SK-N-SH treated with all-trans-retinoic acid at 6 μM for 48 hours (cell line): ENCODE data around the gene GRK1.
"Not testable (repeated sequence)": the region's sequence is repeated elsewhere in the genome, so short reads cannot be mapped to it uniquely, and the experiment has no call there.

Experiments used
- ATAC-seq: fragments of 200-7000 bp; cut with Tn5 transposase; 3 replicates; pipeline ENCODE4 v1.9.1; 2020; ENCODE audit warnings: mild to moderate bottlenecking, moderate library complexity
- CSDC2 ChIP-seq: fragments of 250-450 bp; sonication (Bioruptor Pico); IDR thresholded peaks from 2 replicates; pipeline ENCODE4 v1.5.0; 2020; ENCODE audit warnings: mild to moderate bottlenecking, moderate library complexity
- ISL1 ChIP-seq: fragments of 250-450 bp; sonication (Bioruptor Pico); IDR thresholded peaks from 2 replicates; pipeline ENCODE4 v2.1.2; 2022; ENCODE audit warnings: mild to moderate bottlenecking, moderate library complexity
- OSR1 ChIP-seq: fragments of 250-450 bp; sonication (Bioruptor Pico); IDR thresholded peaks from 2 replicates; pipeline ENCODE4 v1.8.0; 2022; ENCODE audit warnings: moderate library complexity, mild to moderate bottlenecking, inconsistent platforms
- RARB ChIP-seq: fragments of 250-450 bp; sonication (Bioruptor Pico); IDR thresholded peaks from 2 replicates; pipeline ENCODE4 v1.8.0; 2021; ENCODE audit warnings: mild to moderate bottlenecking, moderate library complexity
- SNAI2 ChIP-seq: fragments of 250-450 bp; sonication (Bioruptor Pico); IDR thresholded peaks from 2 replicates; pipeline ENCODE4 v1.5.0; 2020; ENCODE audit warnings: mild to moderate bottlenecking, moderate library complexity
- TOX ChIP-seq: fragments of 250-450 bp; sonication (Bioruptor Pico); IDR thresholded peaks from 2 replicates; pipeline ENCODE4 v1.8.0; 2021; ENCODE audit warnings: mild to moderate bottlenecking, moderate library complexity, borderline replicate concordance
- ZC3H10 ChIP-seq: fragments of 250-450 bp; sonication (Bioruptor Pico); IDR thresholded peaks from 2 replicates; pipeline ENCODE4 v1.5.1; 2021; ENCODE audit warnings: mild to moderate bottlenecking, moderate library complexity
- ZFP3 ChIP-seq: fragments of 250-450 bp; sonication (Bioruptor Pico); IDR thresholded peaks from 2 replicates; pipeline ENCODE4 v1.5.0; 2020; ENCODE audit warnings: mild to moderate bottlenecking, moderate library complexity
- ZFP30 ChIP-seq: fragments of 450-650 bp; formaldehyde crosslinking; IDR thresholded peaks from 2 replicates; pipeline ENCODE4 v1.5.0; 2022; ENCODE audit warnings: mild to moderate bottlenecking, moderate library complexity
- ZNF70 ChIP-seq: fragments of 450-650 bp; formaldehyde crosslinking; IDR thresholded peaks from 2 replicates; pipeline ENCODE4 v1.5.0; 2020; ENCODE audit warnings: mild to moderate bottlenecking, moderate library complexity
- ZNF8 ChIP-seq: fragments of 450-650 bp; formaldehyde crosslinking; IDR thresholded peaks from 2 replicates; pipeline ENCODE4 v1.5.0; 2020; ENCODE audit warnings: mild to moderate bottlenecking, moderate library complexity
- TF ChIP-seq, protein P1 (sequence below): fragments of 250-450 bp; sonication (Bioruptor Pico); IDR thresholded peaks from 2 replicates; pipeline ENCODE4 v1.5.1; 2021; ENCODE audit warnings: mild to moderate bottlenecking, moderate library complexity
- TF ChIP-seq, protein P2 (sequence below): fragments of 250-450 bp; sonication (Bioruptor Pico); IDR thresholded peaks from 2 replicates; pipeline ENCODE4 v1.8.0; 2021; ENCODE audit warnings: low read depth, mild to moderate bottlenecking, moderate library complexity, borderline replicate concordance
- TF ChIP-seq, protein P3 (sequence below): fragments of 250-450 bp; sonication (Bioruptor Pico); IDR thresholded peaks from 2 replicates; pipeline ENCODE4 v1.5.1; 2020; ENCODE audit warnings: low read depth, mild to moderate bottlenecking, moderate library complexity
- TF ChIP-seq, protein P4 (sequence below): fragments of 250-450 bp; sonication (Bioruptor Pico); IDR thresholded peaks from 2 replicates; pipeline ENCODE4 v1.5.0; 2020; ENCODE audit warnings: mild to moderate bottlenecking, moderate library complexity

Gene GRK1

DNA sequence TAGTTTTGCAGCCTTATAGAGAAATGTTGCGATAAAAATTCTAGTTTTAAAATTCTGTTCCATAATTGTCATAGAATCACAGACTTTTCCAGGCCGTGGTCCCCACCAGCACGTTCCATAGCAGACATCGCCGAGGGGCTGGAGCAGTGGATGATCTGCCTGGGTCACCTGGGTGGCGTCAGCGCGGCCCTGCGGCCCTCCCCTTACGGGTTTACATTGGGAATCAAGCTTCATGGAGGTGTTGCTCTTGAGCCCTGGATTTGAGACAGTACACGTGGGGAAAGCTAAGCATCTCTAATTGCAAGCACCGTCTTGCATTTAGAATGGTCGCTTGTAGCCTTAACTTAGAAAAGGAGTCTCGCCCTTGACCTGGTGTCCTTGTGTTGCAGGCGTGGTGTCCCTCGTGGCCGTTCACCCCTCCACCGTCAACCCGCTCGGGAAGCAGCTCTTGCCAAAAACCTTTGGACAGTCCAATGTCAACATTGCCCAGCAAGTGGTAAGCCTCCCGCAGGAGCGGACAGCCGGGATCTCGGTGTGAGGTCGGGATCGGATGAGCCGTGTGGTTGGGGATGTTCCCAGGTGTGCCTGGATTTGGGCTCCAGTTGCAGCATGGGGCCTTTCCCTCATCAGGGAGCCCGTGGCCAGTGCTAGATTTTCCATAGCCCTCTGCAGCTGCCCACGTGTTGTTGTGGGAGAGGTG is 44.1 kb upstream of the GRK1 start (continued):
- TF ChIP-seq, protein P1, sequence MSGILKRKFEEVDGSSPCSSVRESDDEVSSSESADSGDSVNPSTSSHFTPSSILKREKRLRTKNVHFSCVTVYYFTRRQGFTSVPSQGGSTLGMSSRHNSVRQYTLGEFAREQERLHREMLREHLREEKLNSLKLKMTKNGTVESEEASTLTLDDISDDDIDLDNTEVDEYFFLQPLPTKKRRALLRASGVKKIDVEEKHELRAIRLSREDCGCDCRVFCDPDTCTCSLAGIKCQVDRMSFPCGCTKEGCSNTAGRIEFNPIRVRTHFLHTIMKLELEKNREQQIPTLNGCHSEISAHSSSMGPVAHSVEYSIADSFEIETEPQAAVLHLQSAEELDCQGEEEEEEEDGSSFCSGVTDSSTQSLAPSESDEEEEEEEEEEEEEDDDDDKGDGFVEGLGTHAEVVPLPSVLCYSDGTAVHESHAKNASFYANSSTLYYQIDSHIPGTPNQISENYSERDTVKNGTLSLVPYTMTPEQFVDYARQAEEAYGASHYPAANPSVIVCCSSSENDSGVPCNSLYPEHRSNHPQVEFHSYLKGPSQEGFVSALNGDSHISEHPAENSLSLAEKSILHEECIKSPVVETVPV (CRISPR knock-in tag): no peak
- TF ChIP-seq OSR1 (no peak), ISL1 (CRISPR knock-in tag) (no peak), CSDC2 (no peak)
- TF ChIP-seq, protein P2, sequence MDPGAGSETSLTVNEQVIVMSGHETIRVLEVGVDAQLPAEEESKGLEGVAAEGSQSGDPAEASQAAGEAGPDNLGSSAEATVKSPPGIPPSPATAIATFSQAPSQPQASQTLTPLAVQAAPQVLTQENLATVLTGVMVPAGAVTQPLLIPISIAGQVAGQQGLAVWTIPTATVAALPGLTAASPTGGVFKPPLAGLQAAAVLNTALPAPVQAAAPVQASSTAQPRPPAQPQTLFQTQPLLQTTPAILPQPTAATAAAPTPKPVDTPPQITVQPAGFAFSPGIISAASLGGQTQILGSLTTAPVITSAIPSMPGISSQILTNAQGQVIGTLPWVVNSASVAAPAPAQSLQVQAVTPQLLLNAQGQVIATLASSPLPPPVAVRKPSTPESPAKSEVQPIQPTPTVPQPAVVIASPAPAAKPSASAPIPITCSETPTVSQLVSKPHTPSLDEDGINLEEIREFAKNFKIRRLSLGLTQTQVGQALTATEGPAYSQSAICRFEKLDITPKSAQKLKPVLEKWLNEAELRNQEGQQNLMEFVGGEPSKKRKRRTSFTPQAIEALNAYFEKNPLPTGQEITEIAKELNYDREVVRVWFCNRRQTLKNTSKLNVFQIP: no peak
- TF ChIP-seq, all 23 proteins: peak for 0

DNA sequence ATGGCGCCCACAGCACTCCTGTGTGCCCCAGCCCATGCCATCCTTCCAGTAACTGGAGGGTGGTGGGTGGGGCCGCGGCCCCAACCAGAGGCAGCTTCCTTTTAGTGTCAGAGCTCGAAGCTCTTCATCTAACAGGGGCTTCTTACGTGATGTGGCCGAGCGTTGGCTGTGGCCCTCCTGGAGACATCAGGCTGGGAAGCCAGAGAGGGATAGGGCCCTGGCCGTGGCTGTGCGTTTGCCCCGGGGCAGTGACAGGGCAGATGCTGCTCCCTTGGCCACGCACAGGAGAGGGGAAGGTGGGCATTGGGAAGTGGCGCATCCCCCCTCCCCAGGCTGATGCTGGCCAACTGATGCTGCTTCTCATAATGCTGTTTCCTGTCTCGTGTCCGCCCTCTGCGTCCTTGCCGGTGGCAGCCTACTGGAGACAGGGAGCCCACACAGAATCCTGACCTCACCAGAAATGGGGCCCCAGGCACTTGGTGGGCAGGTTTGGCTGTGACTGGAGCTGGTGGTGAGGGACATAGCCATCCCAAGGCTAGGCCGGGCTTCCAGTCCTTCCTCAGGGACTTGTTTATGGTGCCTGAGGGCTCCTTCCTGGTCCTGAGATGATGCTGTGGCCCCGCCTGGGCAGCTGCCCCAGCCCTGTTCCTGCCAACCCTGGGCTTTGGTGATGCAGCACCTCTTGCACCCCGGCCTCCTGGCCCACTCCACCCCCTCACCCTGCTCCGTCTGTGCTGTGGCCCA is 43.4 kb upstream of the GRK1 start:
- peak; percentile 47 for ATAC-seq
- TF ChIP-seq ZFP30 (CRISPR knock-in tag): no peak
- no peak for TF ChIP-seq RARB (CRISPR knock-in tag)
- TF ChIP-seq ZC3H10: no peak
- TF ChIP-seq ZNF8 (CRISPR knock-in tag): no peak
- no peak for TF ChIP-seq SNAI2 (CRISPR knock-in tag)
- no peak for TF ChIP-seq ZNF70
- TF ChIP-seq, protein P3, sequence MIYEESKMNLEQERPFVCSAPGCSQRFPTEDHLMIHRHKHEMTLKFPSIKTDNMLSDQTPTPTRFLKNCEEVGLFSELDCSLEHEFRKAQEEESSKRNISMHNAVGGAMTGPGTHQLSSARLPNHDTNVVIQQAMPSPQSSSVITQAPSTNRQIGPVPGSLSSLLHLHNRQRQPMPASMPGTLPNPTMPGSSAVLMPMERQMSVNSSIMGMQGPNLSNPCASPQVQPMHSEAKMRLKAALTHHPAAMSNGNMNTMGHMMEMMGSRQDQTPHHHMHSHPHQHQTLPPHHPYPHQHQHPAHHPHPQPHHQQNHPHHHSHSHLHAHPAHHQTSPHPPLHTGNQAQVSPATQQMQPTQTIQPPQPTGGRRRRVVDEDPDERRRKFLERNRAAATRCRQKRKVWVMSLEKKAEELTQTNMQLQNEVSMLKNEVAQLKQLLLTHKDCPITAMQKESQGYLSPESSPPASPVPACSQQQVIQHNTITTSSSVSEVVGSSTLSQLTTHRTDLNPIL (CRISPR knock-in tag): no peak
- TF ChIP-seq, all 23 proteins: peak for 0

GRCh38 chr13:113624235-113624587 is 42.8 kb upstream of the GRK1 start:
- TF ChIP-seq TOX (no peak), ZFP30 (CRISPR knock-in tag) (no peak), CSDC2 (no peak), ZFP3 (CRISPR knock-in tag) (no peak)
- TF ChIP-seq, protein P4, sequence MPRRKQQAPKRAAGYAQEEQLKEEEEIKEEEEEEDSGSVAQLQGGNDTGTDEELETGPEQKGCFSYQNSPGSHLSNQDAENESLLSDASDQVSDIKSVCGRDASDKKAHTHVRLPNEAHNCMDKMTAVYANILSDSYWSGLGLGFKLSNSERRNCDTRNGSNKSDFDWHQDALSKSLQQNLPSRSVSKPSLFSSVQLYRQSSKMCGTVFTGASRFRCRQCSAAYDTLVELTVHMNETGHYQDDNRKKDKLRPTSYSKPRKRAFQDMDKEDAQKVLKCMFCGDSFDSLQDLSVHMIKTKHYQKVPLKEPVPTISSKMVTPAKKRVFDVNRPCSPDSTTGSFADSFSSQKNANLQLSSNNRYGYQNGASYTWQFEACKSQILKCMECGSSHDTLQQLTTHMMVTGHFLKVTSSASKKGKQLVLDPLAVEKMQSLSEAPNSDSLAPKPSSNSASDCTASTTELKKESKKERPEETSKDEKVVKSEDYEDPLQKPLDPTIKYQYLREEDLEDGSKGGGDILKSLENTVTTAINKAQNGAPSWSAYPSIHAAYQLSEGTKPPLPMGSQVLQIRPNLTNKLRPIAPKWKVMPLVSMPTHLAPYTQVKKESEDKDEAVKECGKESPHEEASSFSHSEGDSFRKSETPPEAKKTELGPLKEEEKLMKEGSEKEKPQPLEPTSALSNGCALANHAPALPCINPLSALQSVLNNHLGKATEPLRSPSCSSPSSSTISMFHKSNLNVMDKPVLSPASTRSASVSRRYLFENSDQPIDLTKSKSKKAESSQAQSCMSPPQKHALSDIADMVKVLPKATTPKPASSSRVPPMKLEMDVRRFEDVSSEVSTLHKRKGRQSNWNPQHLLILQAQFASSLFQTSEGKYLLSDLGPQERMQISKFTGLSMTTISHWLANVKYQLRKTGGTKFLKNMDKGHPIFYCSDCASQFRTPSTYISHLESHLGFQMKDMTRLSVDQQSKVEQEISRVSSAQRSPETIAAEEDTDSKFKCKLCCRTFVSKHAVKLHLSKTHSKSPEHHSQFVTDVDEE (CRISPR knock-in tag): no peak
- TF ChIP-seq, protein P1 (CRISPR knock-in tag): no peak
- no peak for ATAC-seq

DNA sequence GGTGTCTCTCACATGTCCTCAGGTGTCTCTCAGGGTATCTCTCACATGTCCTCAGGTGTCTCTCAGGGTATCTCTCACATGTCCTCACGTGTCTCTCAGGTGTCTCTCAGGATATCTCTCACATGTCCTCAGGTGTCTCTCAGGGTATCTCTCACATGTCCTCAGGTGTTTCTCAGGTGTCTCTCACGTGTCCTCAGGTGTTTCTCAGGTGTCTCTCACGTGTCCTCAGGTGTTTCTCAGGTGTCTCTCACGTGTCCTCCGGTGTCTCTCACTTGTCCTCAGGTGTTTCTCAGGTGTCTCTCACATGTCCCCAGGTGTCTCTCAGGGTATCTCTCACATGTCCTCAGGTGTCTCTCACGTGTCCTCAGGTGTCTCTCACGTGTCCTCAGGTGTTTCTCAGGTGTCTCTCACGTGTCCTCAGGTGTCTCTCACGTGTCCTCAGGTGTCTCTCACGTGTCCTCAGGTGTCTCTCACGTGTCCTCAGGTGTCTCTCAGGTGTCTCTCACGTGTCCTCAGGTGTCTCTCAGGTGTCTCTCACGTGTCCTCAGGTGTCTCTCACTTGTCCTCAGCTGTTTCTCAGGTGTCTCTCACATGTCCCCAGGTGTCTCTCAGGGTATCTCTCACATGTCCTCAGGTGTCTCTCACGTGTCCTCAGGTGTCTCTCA is 42.2 kb upstream of the GRK1 start:
- not testable (repeated sequence) for ATAC-seq
